A549 treated with AZD9567 at 1 μM for 4 hours (cell line): Measurements from ENCODE around the gene PLP2. TPM values are rescaled to one million over a fixed set of nuclear protein-coding genes. Genes with fewer than 3 reads are reported as not detected.

Source experiments
- total RNA-seq: library from RNA; stranded (reverse); fragments of 200-300 nt; extraction: Qiagen RNA extraction; gene quantifications from 5 replicates; pipeline ENCODE4 v1.2.3, GENCODE V29; 2022; ENCODE audit not compliant: insufficient read depth

The PLP2 gene, protein sequence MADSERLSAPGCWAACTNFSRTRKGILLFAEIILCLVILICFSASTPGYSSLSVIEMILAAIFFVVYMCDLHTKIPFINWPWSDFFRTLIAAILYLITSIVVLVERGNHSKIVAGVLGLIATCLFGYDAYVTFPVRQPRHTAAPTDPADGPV
- total RNA-seq, result 313 to 440 TPM (median 426 TPM) in 5 replicates

DNA sequence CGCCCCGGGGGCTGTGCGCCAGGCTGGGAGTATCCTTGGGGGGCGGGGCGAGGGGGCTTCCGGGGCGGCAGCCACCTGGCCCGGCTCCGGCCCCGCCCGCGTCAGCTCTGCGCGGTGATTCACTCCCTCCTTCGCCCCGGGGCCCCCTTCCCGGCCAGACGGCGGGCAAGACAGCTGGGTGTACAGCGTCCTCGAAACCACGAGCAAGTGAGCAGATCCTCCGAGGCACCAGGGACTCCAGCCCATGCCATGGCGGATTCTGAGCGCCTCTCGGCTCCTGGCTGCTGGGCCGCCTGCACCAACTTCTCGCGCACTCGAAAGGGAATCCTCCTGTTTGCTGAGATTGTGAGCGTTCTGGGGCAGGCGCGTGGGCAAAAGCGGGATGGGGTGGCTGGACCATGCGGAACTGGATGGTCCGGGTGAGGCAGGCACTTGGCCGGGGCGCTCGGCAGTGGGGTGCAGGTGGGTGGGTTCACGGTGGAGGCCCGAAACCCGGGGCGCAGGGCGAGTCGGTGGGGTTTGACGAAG lies at the start of gene PLP2:
PLP2 (plus strand) TSS at position 147 of the 528 bp plus-strand sequence; CDS start at position 250, 103 bp downstream.

DNA sequence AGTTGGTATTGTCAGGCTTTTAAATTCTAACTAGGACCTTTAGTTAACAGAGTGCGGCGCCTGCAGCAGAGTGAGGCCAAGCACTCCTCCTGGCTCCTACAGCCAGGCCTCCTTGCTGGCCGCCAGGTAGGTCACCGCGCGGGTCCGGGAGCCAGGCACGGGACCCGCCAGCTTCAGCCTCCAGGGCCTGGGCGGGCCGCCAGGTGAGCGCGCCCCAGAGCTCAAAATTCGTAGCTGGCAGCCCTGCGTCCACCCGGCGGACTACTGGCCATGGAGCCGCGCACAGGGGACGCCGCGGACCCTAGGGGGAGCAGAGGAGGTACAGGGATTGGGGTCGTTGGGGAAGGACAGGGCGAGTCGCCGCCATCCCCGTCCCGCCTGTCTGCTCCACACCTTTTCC lies 9.1 kb upstream of the PLP2 start, which contains the start of gene MAGIX:
MAGIX (plus strand) TSS at position 139 of the 400 bp plus-strand sequence; CDS start at position 271, 132 bp downstream.

DNA sequence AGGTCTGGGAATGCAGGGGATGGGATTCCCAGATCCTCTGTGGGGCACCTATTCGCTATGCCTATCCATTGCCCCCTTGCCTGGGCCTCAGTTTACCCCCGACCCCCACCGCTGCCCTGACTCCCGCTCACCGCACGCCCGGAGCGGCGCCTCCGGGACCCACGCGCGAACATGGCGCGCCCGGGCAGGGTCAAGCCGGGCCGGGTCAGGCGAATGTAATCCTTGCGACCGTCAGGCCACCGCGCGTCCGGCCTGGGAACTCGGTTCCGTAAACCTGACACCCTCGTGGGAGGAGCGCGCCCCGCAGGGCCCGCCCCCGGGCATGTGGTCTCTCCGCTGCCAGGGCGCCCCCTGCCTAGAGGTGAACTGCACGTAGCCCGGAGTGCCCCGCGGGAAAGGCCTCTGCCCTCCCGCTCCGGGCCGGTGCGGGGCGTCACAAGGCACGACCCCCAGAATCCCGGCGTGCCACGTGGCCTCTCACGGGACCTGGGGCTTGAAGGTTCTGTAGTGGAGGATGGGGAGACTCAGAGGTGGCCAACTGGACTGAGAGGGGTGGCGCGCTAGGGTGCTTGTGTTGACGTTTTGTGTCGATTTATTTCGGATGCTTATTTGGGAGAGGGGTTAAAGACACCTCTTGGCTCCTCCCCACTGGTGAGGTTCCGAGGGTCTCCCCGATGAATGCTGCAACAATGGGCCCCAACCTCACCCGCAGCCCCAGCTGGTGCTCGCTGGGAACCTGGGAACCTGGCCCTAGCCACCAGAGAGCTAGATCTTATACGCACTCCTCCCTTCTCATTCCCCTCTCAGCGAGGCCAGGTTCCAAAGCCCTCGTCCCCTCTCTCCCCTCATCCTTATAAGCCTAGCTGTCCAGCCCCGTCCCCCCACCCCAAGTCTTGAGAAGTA lies 14.7 kb downstream of the PLP2 start, which contains the start of gene PRICKLE3:
PRICKLE3 (minus strand) TSS at position 249 of the 903 bp plus-strand sequence; CDS start at position 173, 76 bp downstream.

DNA sequence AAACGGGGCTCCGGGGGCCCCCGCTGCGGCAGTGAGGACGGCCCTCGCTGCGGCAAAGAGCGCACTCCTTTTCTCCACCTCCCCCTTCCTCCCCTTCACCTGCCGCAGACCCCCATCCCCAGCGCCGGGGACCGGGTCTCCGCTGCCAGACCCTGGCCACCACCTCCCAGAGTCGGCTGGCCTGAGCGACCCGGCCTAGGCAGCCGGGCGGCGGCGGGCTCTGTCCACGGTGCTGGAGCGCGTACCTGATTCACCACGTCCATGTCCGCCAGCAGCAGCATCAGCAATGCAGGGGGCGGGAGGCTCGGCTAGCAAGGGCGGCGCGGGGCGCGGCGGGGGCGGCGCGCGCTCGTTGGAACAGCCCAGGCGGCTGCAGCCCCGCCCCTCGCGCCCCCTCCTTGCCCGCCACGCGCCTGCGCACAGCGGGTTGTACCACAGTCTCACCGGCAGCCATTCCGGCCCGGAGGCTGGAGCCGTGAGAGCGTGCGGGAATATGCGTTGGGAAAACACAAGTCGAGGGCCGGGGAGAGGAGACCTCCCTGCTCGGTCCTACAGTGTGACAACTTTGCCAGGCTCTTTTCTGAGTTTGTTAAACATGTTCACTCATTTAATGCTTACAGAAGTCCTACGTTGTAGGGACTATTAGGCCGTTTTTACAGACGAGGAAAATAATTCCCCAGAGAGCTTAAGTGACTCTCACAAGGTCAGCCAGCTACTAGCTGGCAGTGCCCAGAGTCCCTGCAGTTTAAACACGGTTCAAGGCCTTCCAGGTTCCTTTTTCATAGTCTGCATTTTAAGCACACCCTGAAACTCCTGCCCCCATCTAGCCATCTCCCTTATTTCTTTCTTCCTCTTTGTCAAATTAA lies 28.4 kb downstream of the PLP2 start, which contains the start of gene SYP:
SYP (minus strand) TSS at position 288 of the 866 bp plus-strand sequence; CDS start at position 281, 7 bp downstream.

Other genes starting within 250 kb of the PLP2 start
- 61.0 to 65.5 TPM (median 61.7 TPM) in 5 replicates for gene OTUD5, start 214.3 kb upstream of the PLP2 start, total RNA-seq
- 1.0 to 3.0 TPM (median 1.1 TPM) in 5 replicates for gene KCND1, start 200.1 kb upstream of the PLP2 start, total RNA-seq
- gene GRIPAP1, start 169.6 kb upstream of the PLP2 start, total RNA-seq, result 18.8 to 22.2 TPM (median 21.0 TPM) in 5 replicates
- gene TFE3, start 128.5 kb upstream of the PLP2 start, total RNA-seq, result 35.5 to 46.3 TPM (median 43.2 TPM) in 5 replicates
- gene CCDC120, start 112.9 kb upstream of the PLP2 start, total RNA-seq, result 1.2 to 3.7 TPM (median 2.9 TPM) in 5 replicates
- gene PRAF2, start 97.9 kb upstream of the PLP2 start, total RNA-seq, result 40.6 to 51.0 TPM (median 46.0 TPM) in 5 replicates
- 41.3 to 56.4 TPM (median 53.4 TPM) in 5 replicates for gene WDR45, start 92.0 kb upstream of the PLP2 start, total RNA-seq
- gene GPKOW, start 48.2 kb upstream of the PLP2 start, total RNA-seq, result 19.2 to 24.7 TPM (median 23.7 TPM) in 5 replicates
- gene MAGIX, start 9.1 kb upstream of the PLP2 start, total RNA-seq, result 2.3 to 4.7 TPM (median 3.0 TPM) in 5 replicates
- gene PRICKLE3, start 14.5 kb downstream of the PLP2 start, total RNA-seq, result 10.7 to 19.3 TPM (median 17.9 TPM) in 5 replicates
- gene SYP, start 28.3 kb downstream of the PLP2 start, total RNA-seq, result 2.0 to 3.0 TPM (median 2.6 TPM) in 5 replicates
- not detected in 5 replicates for gene CACNA1F, start 61.4 kb downstream of the PLP2 start, total RNA-seq
- 10.6 to 14.6 TPM (median 13.6 TPM) in 5 replicates for gene CCDC22, start 63.6 kb downstream of the PLP2 start, total RNA-seq
- gene FOXP3, start 92.8 kb downstream of the PLP2 start, total RNA-seq, result 0.06 to 0.14 TPM (median 0.13 TPM) in 4 of 5 replicates, not detected in the other
- gene PPP1R3F, start 97.9 kb downstream of the PLP2 start, total RNA-seq, result 2.3 to 3.4 TPM (median 3.0 TPM) in 4 of 5 replicates, not detected in the other
- not detected in 5 replicates for gene GAGE10, start 131.7 kb downstream of the PLP2 start, total RNA-seq
- gene GAGE12J, start 150.1 kb downstream of the PLP2 start, total RNA-seq, result not detected in 5 replicates
- gene GAGE13, start 159.7 kb downstream of the PLP2 start, total RNA-seq, result not detected in 5 replicates